Peyer's patch (tissue), 4 donors: Measurements from ENCODE around the gene FNBP1. TPM values are rescaled to one million over a fixed set of nuclear protein-coding genes. Genes with fewer than 3 reads are reported as not detected.

Experiments
- DNase-seq, 3 donors: peaks; one replicate each; pipeline ENCODE4 v3.0.0-alpha.2; 2017 to 2019
- H3K27ac ChIP-seq, 4 donors: fragments of 200-600 bp; sonication (generic); one replicate each; pipeline ENCODE4 v1.5.1; 2016 to 2019
- H3K27me3 ChIP-seq, 2 donors: fragments of 200-600 bp; sonication (generic); one replicate each; pipeline ENCODE4 v1.5.1; 2019
- H3K36me3 ChIP-seq, 3 donors: fragments of 200-600 bp; sonication (generic); one replicate each; pipeline ENCODE4 v1.5.1; 2016 to 2019
- H3K4me1 ChIP-seq, 4 donors: fragments of 200-600 bp; sonication (generic); one replicate each; pipeline ENCODE4 v1.5.1; 2016 to 2019
- H3K4me3 ChIP-seq, 4 donors: fragments of 200-600 bp; sonication (generic); 1 replicate in 3 of 4; 2 replicates in 1 of 4; pipeline ENCODE4 v1.5.1; 2016 to 2019; ENCODE audit warnings: mild to moderate bottlenecking in 1 of 4
- H3K9me3 ChIP-seq, 4 donors: fragments of 200-600 bp; sonication (generic); one replicate each; pipeline ENCODE4 v1.5.1; 2016 to 2019; ENCODE audit warnings: mild to moderate bottlenecking in 1 of 4
- POLR2A ChIP-seq, 2 donors: fragments of 450-650 bp; IDR thresholded peaks; one replicate each; pipeline ENCODE4 v1.5.1; 2017; ENCODE audit warnings: antibody characterized with exemption in 2 of 2, mild to moderate bottlenecking in 2 of 2, moderate library complexity in 2 of 2
- total RNA-seq, 4 donors: library from RNA; depleted of rRNA; stranded (reverse); fragments of >200 nt; gene quantifications; one replicate each; pipeline ENCODE4 v1.1.0, GENCODE V29; 2016
- TF ChIP-seq, protein P1 (sequence below), 6 experiments: fragments of 450-650 bp in 4 of 6; fragments of 200-600 bp in 2 of 6; sonication (generic) in 1 of 6; IDR thresholded peaks; one replicate each; pipeline ENCODE4 v1.5.1; 2017 to 2019; ENCODE audit warnings: antibody characterized with exemption in 6 of 6, mild to moderate bottlenecking in 3 of 6, moderate library complexity in 1 of 6

Gene FNBP1
- total RNA-seq = 100 to 1,000 TPM in 1 of 4 donors, 10 to 100 TPM in 2, 1 to 10 TPM in 1; 9.8 to 163 (median 22.2) TPM

GRCh38 chr9:130042885-130043653 is at the start of gene FNBP1:
Gene FNBP1 (minus strand): TSS chr9:130043189. CDS start chr9:130042975, 214 bp downstream.
- TF ChIP-seq, protein P1, sequence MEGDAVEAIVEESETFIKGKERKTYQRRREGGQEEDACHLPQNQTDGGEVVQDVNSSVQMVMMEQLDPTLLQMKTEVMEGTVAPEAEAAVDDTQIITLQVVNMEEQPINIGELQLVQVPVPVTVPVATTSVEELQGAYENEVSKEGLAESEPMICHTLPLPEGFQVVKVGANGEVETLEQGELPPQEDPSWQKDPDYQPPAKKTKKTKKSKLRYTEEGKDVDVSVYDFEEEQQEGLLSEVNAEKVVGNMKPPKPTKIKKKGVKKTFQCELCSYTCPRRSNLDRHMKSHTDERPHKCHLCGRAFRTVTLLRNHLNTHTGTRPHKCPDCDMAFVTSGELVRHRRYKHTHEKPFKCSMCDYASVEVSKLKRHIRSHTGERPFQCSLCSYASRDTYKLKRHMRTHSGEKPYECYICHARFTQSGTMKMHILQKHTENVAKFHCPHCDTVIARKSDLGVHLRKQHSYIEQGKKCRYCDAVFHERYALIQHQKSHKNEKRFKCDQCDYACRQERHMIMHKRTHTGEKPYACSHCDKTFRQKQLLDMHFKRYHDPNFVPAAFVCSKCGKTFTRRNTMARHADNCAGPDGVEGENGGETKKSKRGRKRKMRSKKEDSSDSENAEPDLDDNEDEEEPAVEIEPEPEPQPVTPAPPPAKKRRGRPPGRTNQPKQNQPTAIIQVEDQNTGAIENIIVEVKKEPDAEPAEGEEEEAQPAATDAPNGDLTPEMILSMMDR (IDR thresholded peaks at IDR 0.05) = peak in 2 of 6 experiments; percentile 0 to 16
- TF ChIP-seq POLR2A (IDR thresholded peaks at IDR 0.05) = peak; percentile 54 to 64
- Histone ChIP-seq H3K4me1 (peaks cover 0 to 27% (median 9%) of the 10 kb centered on the region in 4 donors), H3K27ac (peak within 1 kb of the TSS; percentile 91 to 100 (median 96)), H3K27me3 (no peaks in the 10 kb centered on the region), H3K9me3 (no peaks in the 10 kb centered on the region), H3K36me3 (no peaks in the 10 kb centered on the region), H3K4me3 (peak within 1 kb of the TSS; percentile 77 to 100 (median 94))
- DNase-seq = peak; percentile 82 to 91 (median 82)

- no peak for DNase-seq
These were observed 47.9 kb upstream of the FNBP1 start for GRCh38 chr9:130090915-130091314.

DNA sequence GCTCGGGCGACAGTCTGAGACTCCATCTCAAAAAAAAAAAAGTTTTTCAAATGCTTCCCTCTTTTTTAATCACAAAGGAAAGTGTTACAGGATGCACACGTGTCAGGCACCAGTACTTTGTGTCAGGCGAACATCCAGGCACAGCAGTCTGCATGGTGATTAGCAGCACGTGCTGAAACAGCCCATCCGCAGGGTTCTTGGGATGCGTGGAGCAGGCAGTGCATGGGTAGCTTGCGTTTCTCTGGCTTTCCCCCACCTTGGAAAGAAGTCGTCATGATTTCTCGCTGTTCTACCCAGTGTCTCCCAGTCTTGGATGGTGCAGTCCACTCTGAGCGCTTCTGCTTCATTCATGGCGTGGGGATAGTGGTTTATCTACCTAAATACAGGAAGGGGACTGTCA is 46.2 kb upstream of the FNBP1 start:
- Histone ChIP-seq H3K27me3 (no peaks in the 10 kb centered on the region), H3K4me3 (no peak overlapping the region), H3K36me3 (peaks cover 0 to 79% (median 2%) of the 10 kb centered on the region in 3 donors), H3K4me1 (no peaks in the 10 kb centered on the region), H3K27ac (no peak overlapping the region), H3K9me3 (no peaks in the 10 kb centered on the region)
- DNase-seq = no peak
- TF ChIP-seq, protein P1 (IDR thresholded peaks at IDR 0.05) = no peak
- TF ChIP-seq POLR2A (IDR thresholded peaks at IDR 0.05) = no peak

More at GRCh38 chr9:130090915-130091314, 47.9 kb upstream of the FNBP1 start:
- no peaks in the 10 kb centered on the region for H3K9me3 ChIP-seq
- H3K4me3 ChIP-seq = no peak overlapping the region
- H3K36me3 ChIP-seq = peaks cover 0 to 84% (median 2%) of the 10 kb centered on the region in 3 donors
- TF ChIP-seq, protein P1 (IDR thresholded peaks at IDR 0.05) = no peak
- TF ChIP-seq POLR2A (IDR thresholded peaks at IDR 0.05) = no peak
- H3K27ac ChIP-seq = no peak overlapping the region
- no peaks in the 10 kb centered on the region for H3K4me1 ChIP-seq
- H3K27me3 ChIP-seq = no peaks in the 10 kb centered on the region

DNA sequence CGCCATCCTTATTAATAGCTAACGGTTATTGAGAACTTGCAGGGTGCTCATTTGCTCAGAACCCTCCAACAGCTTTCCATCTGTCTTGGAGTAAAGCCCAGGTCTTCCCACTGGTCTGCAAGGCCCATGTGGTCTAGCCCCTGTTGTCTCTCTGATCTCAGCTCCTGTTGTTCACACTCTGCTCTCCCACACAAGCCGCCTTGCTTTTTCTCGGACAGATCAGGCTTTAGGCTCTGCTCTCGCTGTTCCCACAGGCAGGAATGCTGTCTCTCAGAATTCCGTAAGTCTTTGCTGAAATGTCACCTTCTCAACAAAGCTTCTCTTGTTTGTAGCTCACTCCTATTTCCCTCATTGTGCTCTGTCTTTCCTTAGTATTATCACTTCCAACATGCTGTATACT is 45.1 kb upstream of the FNBP1 start:
- DNase-seq = no peak
- H3K9me3 ChIP-seq = no peaks in the 10 kb centered on the region
- H3K27me3 ChIP-seq = no peaks in the 10 kb centered on the region
- no peak overlapping the region for H3K27ac ChIP-seq
- no peak overlapping the region for H3K4me3 ChIP-seq
- TF ChIP-seq, protein P1 (IDR thresholded peaks at IDR 0.05) = no peak
- TF ChIP-seq POLR2A (IDR thresholded peaks at IDR 0.05) = no peak
- H3K4me1 ChIP-seq = no peaks in the 10 kb centered on the region
- peaks cover 0 to 76% (median 2%) of the 10 kb centered on the region in 3 donors for H3K36me3 ChIP-seq

DNA sequence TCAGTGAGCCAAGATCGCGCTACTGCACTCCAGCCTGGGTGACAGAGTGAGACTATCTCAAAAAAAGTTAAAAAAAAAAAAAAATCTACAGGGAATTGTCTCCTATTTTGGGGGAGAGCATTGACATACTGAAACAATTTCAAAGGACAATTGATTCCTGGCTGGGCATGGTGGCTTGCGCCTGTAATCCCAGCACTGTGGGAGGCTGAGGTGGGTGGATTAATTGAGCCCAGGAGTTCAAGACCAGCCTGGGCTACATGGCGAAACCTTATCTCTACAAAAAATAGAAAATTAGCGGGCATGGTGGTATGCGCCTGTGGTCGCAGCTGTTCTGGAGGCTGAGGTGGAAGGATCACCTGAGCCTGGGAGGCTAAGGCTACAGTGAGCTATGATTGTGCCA is 41.3 kb upstream of the FNBP1 start:
- Histone ChIP-seq H3K9me3 (no peaks in the 10 kb centered on the region), H3K27me3 (no peaks in the 10 kb centered on the region), H3K4me3 (no peak overlapping the region), H3K36me3 (peaks cover 0 to 80% (median 2%) of the 10 kb centered on the region in 3 donors), H3K27ac (no peak overlapping the region), H3K4me1 (no peaks in the 10 kb centered on the region)
- DNase-seq = no peak
- TF ChIP-seq POLR2A (IDR thresholded peaks at IDR 0.05) = no peak

- no peak overlapping the region for H3K27ac ChIP-seq
- no peak for DNase-seq
- no peaks in the 10 kb centered on the region for H3K27me3 ChIP-seq
- peaks cover 0 to 8% (median 0%) of the 10 kb centered on the region in 4 donors for H3K4me1 ChIP-seq
- no peak overlapping the region for H3K4me3 ChIP-seq
- peaks cover 0 to 71% (median 0%) of the 10 kb centered on the region in 3 donors for H3K36me3 ChIP-seq
- TF ChIP-seq, protein P1 (IDR thresholded peaks at IDR 0.05) = no peak
- no peak for TF ChIP-seq POLR2A (IDR thresholded peaks at IDR 0.05)
- H3K9me3 ChIP-seq = no peaks in the 10 kb centered on the region
These were observed 35.6 kb upstream of the FNBP1 start for GRCh38 chr9:130078547-130078946.
